Inferior parietal cortex (tissue), 1 donor: ENCODE data around the gene CCDC192.

ENCODE experiments used
- DNase-seq: peaks from one replicate; pipeline ENCODE4 v3.0.0-alpha.2; 2016; ENCODE audit errors: extremely low spot score

The CCDC192 gene

GRCh38 chr5:127985811-127986325 lies 282.7 kb downstream of the CCDC192 start:
- no peak for DNase-seq

GRCh38 chr5:127987354-127988145 lies 284.4 kb downstream of the CCDC192 start:
- no peak for DNase-seq

GRCh38 chr5:127988146-127988760 lies 285.1 kb downstream of the CCDC192 start:
- DNase-seq: no peak
